GM12878 (cell line): Measurements from ENCODE around the gene SCARB2. TPM values are rescaled to one million over a fixed set of nuclear protein-coding genes. Genes with fewer than 3 reads are reported as not detected.

Experiments used
- ATAC-seq: fragments of 200-7000 bp; cut with Tn5 transposase; 3 replicates; pipeline ENCODE4 v1.9.1; 2020; ENCODE audit warnings: mild to moderate bottlenecking, moderate library complexity
- BruUV-seq: library from RNA; stranded (reverse); fragments of 400-500 nt; replicated peaks from 2 replicates; lab custom pipeline; 2021; lab: Mats Ljungman, UMichigan
- CTCF ChIA-PET: fragments of 300-600 bp; sonication (Branson Sonifier 250); formaldehyde crosslinking; extraction: SDS; loops from one replicate; lab custom pipeline; 2021; ENCODE audit warnings: inconsistent platforms; lab: Yijun Ruan, JAX
- POLR2A ChIA-PET: fragments of 350-600 bp; formaldehyde crosslinking; extraction: SDS; loops from one replicate; lab custom pipeline; 2021; ENCODE audit warnings: inconsistent platforms; lab: Charles Lee
- RAD21 ChIA-PET: fragments of 300-600 bp; sonication (Branson Sonifier 250); formaldehyde crosslinking; loops from one replicate; lab custom pipeline; 2023; ENCODE audit warnings: antibody characterized with exemption; ENCODE audit not compliant: unreplicated experiment; lab: Charles Lee
- SMC1A ChIA-PET: fragments of 300-600 bp; sonication (Branson Sonifier 250); formaldehyde crosslinking; loops from one replicate; lab custom pipeline; 2023; ENCODE audit not compliant: unreplicated experiment, uncharacterized antibody; lab: Charles Lee
- DNase-seq: peaks from one replicate; pipeline ENCODE4 v3.0.0-alpha.2; 2011; ENCODE audit warnings: low read depth, low spot score
- FAIRE-seq: peaks from 3 replicates; lab custom pipeline; 2011; peaks lifted over from hg19 to GRCh38; lab: Jason Lieb, UNC
- H2AFZ ChIP-seq: 2 replicates; pipeline ENCODE4 v1.6.0; 2011; ENCODE audit warnings: low read depth, low read length, control low read depth; ENCODE audit not compliant: control insufficient read depth
- H3K27ac ChIP-seq: 2 replicates; pipeline ENCODE4 v1.5.1; 2011; ENCODE audit warnings: control low read depth; ENCODE audit not compliant: control insufficient read depth, insufficient read depth
- H3K27me3 ChIP-seq, 2 experiments: replicated peaks in 1 of 2; 2 replicates each; pipeline versions ENCODE4 v1.6.0 to v1.6.1; 2011; ENCODE audit warnings: low read length in 1 of 2; ENCODE audit not compliant: control insufficient read depth in 2 of 2, insufficient read depth in 2 of 2
- H3K36me3 ChIP-seq, 2 experiments: 2 replicates each; pipeline ENCODE4 v1.5.1; 2011; ENCODE audit warnings: low read length in 1 of 2; ENCODE audit not compliant: control insufficient read depth in 2 of 2, insufficient read depth in 2 of 2
- H3K4me1 ChIP-seq: 2 replicates; pipeline ENCODE4 v1.6.1; 2011; ENCODE audit warnings: mild to moderate bottlenecking, low read length, moderate library complexity, mixed read lengths; ENCODE audit not compliant: control insufficient read depth, insufficient read depth
- H3K4me2 ChIP-seq: 2 replicates; pipeline ENCODE4 v1.6.0; 2011; ENCODE audit warnings: control low read depth; ENCODE audit not compliant: control insufficient read depth, insufficient read depth
- H3K4me3 ChIP-seq: fragments of 200-600 bp; sonication (generic); 2 replicates; pipeline ENCODE4 v1.5.1; 2016
- H3K79me2 ChIP-seq: 2 replicates; pipeline ENCODE4 v1.6.0; 2011; ENCODE audit warnings: low read length; ENCODE audit not compliant: control insufficient read depth, insufficient read depth
- H3K9ac ChIP-seq: 2 replicates; pipeline ENCODE4 v1.8.0; 2011; ENCODE audit warnings: low read length, control low read depth, mixed read lengths; ENCODE audit not compliant: control insufficient read depth, insufficient read depth
- H3K9me3 ChIP-seq: replicated peaks from 3 replicates; pipeline ENCODE4 v1.5.1; 2011; ENCODE audit warnings: mild to moderate bottlenecking, low read length; ENCODE audit not compliant: control insufficient read depth, insufficient read depth
- H4K20me1 ChIP-seq: 2 replicates; pipeline ENCODE4 v1.6.0; 2011; ENCODE audit not compliant: control insufficient read depth, insufficient read depth
- ASH2L ChIP-seq: fragments of 300-600, 200-600 bp; sonication (generic); IDR thresholded peaks from 2 replicates; pipeline ENCODE4 v1.6.1; 2017; ENCODE audit warnings: low read depth, mild to moderate bottlenecking, borderline replicate concordance
- BACH1 ChIP-seq: fragments of 450-650 bp; IDR thresholded peaks from 2 replicates; pipeline ENCODE4 v1.6.1; 2017; ENCODE audit warnings: mild to moderate bottlenecking, borderline replicate concordance
- CBFB ChIP-seq: IDR thresholded peaks from 2 replicates; pipeline ENCODE4 v1.6.1; 2016; ENCODE audit warnings: antibody characterized with exemption, low read depth
- DPF2 ChIP-seq: fragments of 450-650 bp; IDR thresholded peaks from 2 replicates; pipeline ENCODE4 v1.6.1; 2017; ENCODE audit warnings: mild to moderate bottlenecking
- EGR1 ChIP-seq, 2 experiments: IDR thresholded peaks; 1 replicate in 1 of 2; 2 replicates in 1 of 2; pipeline ENCODE4 v1.6.1; 2011 to 2012; ENCODE audit warnings: low read depth in 2 of 2, low read length in 2 of 2, borderline replicate concordance in 1 of 2, mild to moderate bottlenecking in 1 of 2, moderate library complexity in 1 of 2
- ETV6 ChIP-seq, 2 experiments: fragments of 450-650 bp in 1 of 2; IDR thresholded peaks in 1 of 2; conservative IDR thresholded peaks in 1 of 2; 2 replicates each; pipeline ENCODE4 v1.6.1; 2014; ENCODE audit warnings: antibody characterized with exemption in 1 of 2, borderline replicate concordance in 1 of 2, low read depth in 1 of 2, mild to moderate bottlenecking in 1 of 2, moderate library complexity in 1 of 2
- FOXK2 ChIP-seq: fragments of 450-650 bp; IDR thresholded peaks from 2 replicates; pipeline ENCODE4 v1.6.1; 2017; ENCODE audit warnings: mild to moderate bottlenecking, moderate library complexity
- HDAC2 ChIP-seq: fragments of 200-600 bp; sonication (generic); IDR thresholded peaks from 2 replicates; pipeline ENCODE4 v1.6.1; 2017
- KDM1A ChIP-seq: fragments of 200-600 bp; sonication (generic); IDR thresholded peaks from 2 replicates; pipeline ENCODE4 v1.6.1; 2016; ENCODE audit warnings: borderline replicate concordance
- MEF2A ChIP-seq: IDR thresholded peaks from 2 replicates; pipeline ENCODE4 v1.6.1; 2011; ENCODE audit warnings: low read depth, mild to moderate bottlenecking, low read length, moderate library complexity; ENCODE audit not compliant: insufficient read depth
- NR2C1 ChIP-seq: fragments of 450-650 bp; IDR thresholded peaks from 2 replicates; pipeline ENCODE4 v1.6.1; 2017; ENCODE audit warnings: antibody characterized with exemption, mild to moderate bottlenecking, moderate library complexity
- NR2F1 ChIP-seq: fragments of 450-650 bp; conservative IDR thresholded peaks from 2 replicates; pipeline ENCODE4 v1.6.1; 2017; ENCODE audit warnings: mild to moderate bottlenecking
- NRF1 ChIP-seq: conservative IDR thresholded peaks from 2 replicates; pipeline ENCODE4 v1.6.1; 2011; ENCODE audit warnings: mild to moderate bottlenecking, low read depth, low read length, improper control_type of control experiment
- POLR2AphosphoS5 ChIP-seq: IDR thresholded peaks from 2 replicates; pipeline ENCODE4 v1.6.1; 2011; ENCODE audit warnings: mild to moderate bottlenecking, low read length, inconsistent platforms
- POU2F2 ChIP-seq: IDR thresholded peaks from 3 replicates; pipeline ENCODE4 v1.6.1; 2011; ENCODE audit warnings: low read depth, mild to moderate bottlenecking, low read length, borderline replicate concordance
- RUNX3 ChIP-seq: IDR thresholded peaks from 2 replicates; pipeline ENCODE4 v1.6.1; 2012; ENCODE audit warnings: low read length, inconsistent platforms
- SPI1 ChIP-seq: IDR thresholded peaks from 2 replicates; pipeline ENCODE4 v1.6.1; 2011; ENCODE audit warnings: low read depth, mild to moderate bottlenecking, low read length, moderate library complexity, borderline replicate concordance; ENCODE audit not compliant: insufficient read depth
- ZNF24 ChIP-seq: fragments of 450-650 bp; IDR thresholded peaks from 2 replicates; pipeline ENCODE4 v1.6.1; 2017; ENCODE audit warnings: antibody characterized with exemption, mild to moderate bottlenecking
- ZNF622 ChIP-seq: fragments of 450-650 bp; IDR thresholded peaks from 2 replicates; pipeline ENCODE4 v1.6.1; 2017; ENCODE audit warnings: mild to moderate bottlenecking, inconsistent platforms
- WGBS: methylation state at CpG from one replicate; pipeline ENCODE4 v1.1.6; 2016; ENCODE audit warnings: low lambda C conversion rate; ENCODE audit not compliant: insufficient replicate concordance, insufficient coverage; ENCODE audit errors: missing lambda C conversion rate; 5-methylcytosine and 5-hydroxymethylcytosine counted together
- in situ Hi-C: fragments of 300-500 bp; cut with MboI; formaldehyde crosslinking; loops from 9 replicates; pipeline ENCODE4 v1.14.3; 2018; ENCODE audit warnings: mixed read lengths
- intact Hi-C: fragments of 100-400 bp; cut with micrococcal nuclease; formaldehyde crosslinking; loops from one replicate; pipeline ENCODE4 v1.14.2; 2022; ENCODE audit not compliant: unreplicated experiment
- polyA plus RNA-seq, 11 experiments: library from polyadenylated mRNA; depleted of rRNA in 4 of 11; unstranded in 6 of 11; stranded (reverse) in 5 of 11; fragments of >200 nt; fragmentation: Nextera tagmentation in 4 of 11; fragmentation: Illumina TruSeq in 1 of 11; extraction: Ambion mirVana in 4 of 11; extraction: Trizol in 1 of 11; gene quantifications; 1 replicate in 1 of 11; 2 replicates in 10 of 11; pipeline versions ENCODE4 v1.2.1 to v1.2.3, GENCODE V29; 2011 to 2016; ENCODE audit warnings: inconsistent platforms in 2 of 11, missing spikeins in 2 of 11, low read depth in 1 of 11
- total RNA-seq, 4 experiments: library from RNA; depleted of rRNA in 3 of 4; stranded (reverse); fragments of >200 nt in 3 of 4; fragmentation: Illumina TruSeq in 1 of 4; extraction: Trizol in 1 of 4; gene quantifications; 2 replicates each; pipeline versions ENCODE4 v1.2.1 to v1.2.3, GENCODE V29; 2013 to 2021

The SCARB2 gene
- total and polyA plus RNA-seq, 10 of the 15 experiments (the other 5 are each of a cell fraction or from before 2014, with no cell fraction given), result 2.1 to 11.7 (median 9.5) TPM

- FAIRE-seq (peak; percentile 54), ATAC-seq (no peak), DNase-seq (no peak)
- Histone ChIP-seq H3K9me3 (peaks cover 6% of the 10 kb centered on the region; the same call in 2 of the 3 replicates), H4K20me1 (no peaks in the 10 kb centered on the region), H3K4me3 (peak overlapping the region; percentile 23; the same call in 1 of the 2 replicates), H3K27ac (peak overlapping the region; percentile 34), H3K9ac (peak overlapping the region; percentile 33; the same call in 1 of the 2 replicates), H2AFZ (no peak overlapping the region), H3K4me2 (peak overlapping the region; percentile 76), H3K27me3 (no peaks in the 10 kb centered on the region), H3K36me3 (peaks cover 0 to 3% of the 10 kb centered on the region in 2 experiments; a peak in 2 of 4 replicates), H3K4me1 (peaks cover 45% of the 10 kb centered on the region), H3K79me2 (no peaks in the 10 kb centered on the region; the same call in none of the 2 replicates)
- TF ChIP-seq KDM1A, result no peak
- peak; percentile 46; the same call in 1 of the 2 replicates for TF ChIP-seq RUNX3
- ChIA-PET RAD21 (no interaction called here), SMC1A (no interaction called here), CTCF (no interaction called here), POLR2A (interaction anchor here (0.6 kb wide), 1 partner anchor 698 kb away, joined by 3 read pairs; no protein-coding TSS in a partner anchor)
- WGBS, result 0% methylated on average over 3 of the region's 3 CpGs
- in situ Hi-C loops, result no loop called here
- BruUV-seq, result no TSS peak
- intact Hi-C loops, result no loop called here
Observed at GRCh38 chr4:76195326-76195725, 18.3 kb downstream of the SCARB2 start.

- Histone ChIP-seq H2AFZ (no peak overlapping the region), H3K4me3 (no peak overlapping the region), H3K79me2 (no peaks in the 10 kb centered on the region; the same call in none of the 2 replicates), H3K36me3 (peaks cover 0 to 3% of the 10 kb centered on the region in 2 experiments; a peak in 2 of 4 replicates), H3K9me3 (peaks cover 6% of the 10 kb centered on the region; the same call in 2 of the 3 replicates), H3K4me2 (no peak overlapping the region), H3K4me1 (peaks cover 40% of the 10 kb centered on the region), H3K9ac (no peak overlapping the region), H3K27ac (no peak overlapping the region), H4K20me1 (no peaks in the 10 kb centered on the region), H3K27me3 (no peaks in the 10 kb centered on the region)
- intact Hi-C loops (no loop called here), in situ Hi-C loops (no loop called here)
- no peak for DNase-seq
- TF ChIP-seq POU2F2 (no peak), ETV6 (conservative IDR thresholded peaks at IDR 0.05 in 1 of 2, IDR thresholded peaks at IDR 0.05 in 1 of 2; ENCODE audit: borderline replicate concordance in 1 of 2, low read depth in 1 of 2) (no peak), MEF2A (no peak), HDAC2 (no peak), SPI1 (no peak), FOXK2 (no peak), NR2F1 (no peak), ZNF622 (no peak), ZNF24 (no peak), DPF2 (no peak), POLR2AphosphoS5 (no peak), CBFB (no peak), NR2C1 (no peak), BACH1 (no peak), ASH2L (no peak), EGR1 (IDR thresholded peaks at IDR 0.05; ENCODE audit: borderline replicate concordance in 1 of 2, low read depth in 2 of 2, low read length in 2 of 2) (no peak), NRF1 (no peak)
- SMC1A ChIA-PET, result interaction anchor here (1.6 kb wide), 1 partner anchor 22 kb away, joined by 3 read pairs; no protein-coding TSS in a partner anchor
- RAD21 ChIA-PET, result no interaction called here
- WGBS, result 95% methylated on average over 2 of the region's 2 CpGs
- ATAC-seq, result no peak
- CTCF ChIA-PET, result interaction anchor here (2.0 kb wide), 1 partner anchor 14 kb away, joined by 7 read pairs; no protein-coding TSS in a partner anchor
- BruUV-seq, result no TSS peak
- no peak for FAIRE-seq
- POLR2A ChIA-PET, result no interaction called here
Observed at GRCh38 chr4:76194325-76194724, 19.3 kb downstream of the SCARB2 start.
